Superior temporal gyrus (tissue), 1 donor: Measurements from ENCODE around the gene PPT2.
"Not testable (repeated sequence)": the region's sequence is repeated elsewhere in the genome, so short reads cannot be mapped to it uniquely, and the experiment has no call there.

Experiments
- DNase-seq: peaks from one replicate; pipeline ENCODE4 v3.0.0-alpha.2; 2016; ENCODE audit errors: extremely low spot score

The PPT2 gene

DNA sequence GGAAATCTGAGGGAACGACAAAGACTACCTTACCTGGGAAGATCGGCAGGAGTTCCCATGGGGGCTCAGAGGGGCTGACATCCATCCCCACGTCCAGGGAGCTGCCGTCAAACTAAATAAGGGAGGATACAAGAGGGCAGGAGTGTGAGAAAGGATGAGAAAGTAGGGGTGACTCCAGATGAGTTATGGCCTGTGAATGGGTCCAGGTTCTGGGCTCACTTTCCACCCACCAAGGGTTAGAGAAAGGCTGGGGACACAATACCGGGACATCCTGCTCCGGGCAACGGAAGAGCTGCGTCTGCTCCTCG is 26.6 kb upstream of the PPT2 start:
- no peak for DNase-seq

GRCh38 chr6:32127717-32128592 is 26.0 kb upstream of the PPT2 start, which contains the start of gene ATF6B:
Gene ATF6B, minus strand, starts transcription at chr6:32128246. Its CDS starts 39 bp downstream, at chr6:32128207.
- DNase-seq, result peak; percentile 100

DNA sequence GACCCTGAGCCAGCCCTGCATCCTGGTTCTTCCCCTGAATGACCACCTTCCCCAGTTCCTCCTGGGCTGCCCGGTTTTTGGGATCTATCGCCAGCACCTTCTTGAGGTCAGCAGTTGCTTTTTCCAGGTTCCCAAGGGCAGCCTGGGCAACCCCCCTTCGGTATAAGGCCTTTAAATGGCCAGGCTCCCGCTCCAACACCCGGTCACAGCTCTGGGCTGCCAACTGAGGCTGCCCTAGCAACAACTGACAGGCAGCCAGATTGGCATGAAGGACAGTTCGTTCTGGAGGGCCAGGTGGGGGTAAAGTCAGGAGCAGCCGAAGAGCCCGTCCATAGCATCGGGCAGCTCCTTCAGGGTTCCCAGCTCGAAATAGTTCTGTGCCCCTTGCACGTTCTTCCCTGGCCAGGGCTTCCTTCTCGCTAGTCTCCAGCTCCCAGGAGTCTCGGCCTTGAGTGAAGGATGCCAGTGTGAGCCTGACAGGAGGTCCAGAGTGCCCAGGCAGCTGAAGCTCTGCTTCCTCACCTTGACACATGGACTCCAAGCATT is 25.1 kb upstream of the PPT2 start:
- DNase-seq, result no peak

DNA sequence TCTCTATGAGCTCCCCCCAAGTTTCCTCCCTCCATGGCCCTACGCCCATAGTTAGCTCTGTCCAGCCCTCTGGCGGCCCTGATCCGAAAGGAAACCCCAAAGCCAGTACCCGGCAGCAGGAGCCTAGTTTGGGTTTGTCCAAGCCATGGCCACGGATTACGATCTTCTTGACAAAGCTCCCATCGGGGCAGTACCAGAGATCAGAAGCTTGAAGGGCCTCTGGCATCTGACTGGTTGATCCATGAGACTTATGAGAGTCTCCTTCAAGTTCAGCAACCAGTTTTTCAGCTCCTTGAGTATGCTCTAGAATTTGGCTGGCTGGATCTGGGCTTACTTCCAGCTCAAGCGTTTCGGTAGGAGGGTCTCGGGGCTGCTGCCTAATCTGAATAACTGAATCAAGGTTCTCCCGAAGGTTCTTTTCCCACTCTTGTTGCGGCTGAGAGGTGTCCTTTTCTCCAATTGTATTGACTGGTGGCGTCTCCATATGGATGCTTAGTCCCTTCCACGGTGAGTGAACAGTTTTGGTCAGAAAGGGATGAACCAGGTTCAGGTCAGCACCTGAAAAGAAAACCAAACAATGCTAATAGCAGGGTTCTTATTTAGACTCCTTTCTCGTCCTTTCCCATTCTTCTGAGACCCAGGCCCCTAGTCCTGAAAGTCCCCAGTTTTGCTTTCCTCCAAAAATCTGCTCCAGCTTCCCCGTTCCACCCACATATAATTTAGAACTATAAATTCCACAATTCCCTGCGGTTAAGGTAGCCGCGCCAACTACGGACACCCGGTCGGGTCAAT is 24.4 kb upstream of the PPT2 start:
- DNase-seq, result peak; percentile 89

- no peak for DNase-seq
These were observed 22.4 kb upstream of the PPT2 start for GRCh38 chr6:32131439-32131948.

DNA sequence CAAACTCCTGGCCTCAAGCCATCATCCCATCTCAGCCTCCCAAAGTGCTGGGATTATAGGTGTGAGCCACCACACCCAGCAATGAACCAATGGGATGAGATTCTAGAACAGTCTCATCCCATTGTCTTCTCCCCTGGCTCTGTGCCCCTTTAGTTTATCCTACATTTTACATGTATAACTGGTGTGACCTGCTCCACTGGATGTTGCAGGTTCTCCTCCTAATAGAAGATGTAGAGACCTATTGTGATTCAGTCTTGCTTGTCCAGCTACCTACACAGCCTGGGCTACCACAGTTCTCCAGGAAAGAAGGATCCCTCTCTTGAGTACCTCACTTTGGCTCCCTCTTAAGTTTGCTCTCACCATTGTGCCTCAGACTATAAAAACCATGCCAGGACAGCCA is 21.8 kb upstream of the PPT2 start:
- no peak for DNase-seq

- DNase-seq, result no peak
These were observed 20.2 kb upstream of the PPT2 start for GRCh38 chr6:32133786-32134185.

DNA sequence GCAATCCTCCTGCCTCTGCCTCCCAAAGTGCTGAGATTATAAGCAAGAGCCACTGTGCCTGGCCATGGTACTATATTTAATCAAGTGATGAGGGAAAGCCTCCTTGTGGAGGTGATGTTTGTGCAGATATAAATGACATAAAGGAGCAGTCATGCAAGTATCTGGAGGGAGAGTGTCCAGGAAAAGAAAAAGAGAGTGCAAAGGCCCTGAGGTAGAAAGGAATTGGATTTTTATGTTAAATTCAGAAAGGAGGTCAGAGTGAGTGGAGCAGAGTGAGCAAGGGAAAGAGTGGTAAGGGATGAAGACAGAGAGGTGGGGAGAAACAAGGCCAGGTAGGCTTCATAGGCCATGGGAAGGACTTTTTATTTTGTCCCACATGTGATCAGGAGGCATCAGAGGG is 16.5 kb upstream of the PPT2 start:
- DNase-seq, result no peak

DNA sequence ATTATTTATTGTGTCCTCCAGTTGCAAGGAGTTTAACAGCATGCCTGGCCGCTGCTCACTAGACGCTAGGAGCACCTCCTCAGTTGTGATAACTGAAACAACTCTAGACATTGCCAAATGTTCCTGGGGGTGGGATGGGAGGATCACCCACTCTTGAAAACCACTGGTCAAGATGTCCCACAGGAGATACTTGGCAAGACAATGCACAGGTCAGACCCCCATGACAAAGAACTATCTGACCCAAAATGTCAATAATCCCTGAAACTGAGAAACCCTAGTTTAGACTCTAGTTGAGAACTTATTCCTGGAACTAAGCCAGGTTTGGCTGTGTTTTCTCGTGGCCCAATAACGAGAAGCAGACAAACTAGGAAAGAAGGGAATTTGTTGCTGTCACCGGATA is 14.4 kb upstream of the PPT2 start:
- no peak for DNase-seq

- no peak for DNase-seq
These were observed 13.4 kb upstream of the PPT2 start for GRCh38 chr6:32140420-32141046.

GRCh38 chr6:32144238-32144637 is 9.7 kb upstream of the PPT2 start:
- not testable (repeated sequence) for DNase-seq

- no peak for DNase-seq
These were observed 7.7 kb upstream of the PPT2 start for GRCh38 chr6:32146287-32146686.

DNA sequence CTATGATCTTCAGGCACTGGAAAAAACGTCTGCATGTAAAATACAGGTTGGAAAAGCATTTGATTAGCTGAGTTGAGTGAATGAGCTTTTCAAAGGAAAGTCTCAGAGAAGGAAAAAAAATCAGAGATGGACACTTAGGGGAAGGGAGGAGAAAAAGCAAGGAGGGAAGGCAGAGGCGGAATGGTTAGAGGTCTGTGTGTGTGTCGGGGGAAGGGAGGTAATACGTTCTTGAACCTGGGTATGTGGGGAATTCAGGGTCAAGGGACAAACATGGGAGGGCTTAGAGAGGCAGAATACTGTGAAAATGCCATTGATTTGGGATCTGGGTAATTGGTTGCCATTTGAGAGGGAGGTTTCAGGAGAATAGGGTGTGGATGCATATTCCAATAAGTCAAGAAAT is 7.3 kb upstream of the PPT2 start:
- no peak for DNase-seq

- DNase-seq, result no peak
These were observed 6.4 kb upstream of the PPT2 start for GRCh38 chr6:32147401-32148132.

GRCh38 chr6:32148289-32149091 is 5.5 kb upstream of the PPT2 start:
- no peak for DNase-seq

GRCh38 chr6:32149092-32149755 is 4.7 kb upstream of the PPT2 start:
- no peak for DNase-seq

- no peak for DNase-seq
These were observed 3.7 kb upstream of the PPT2 start for GRCh38 chr6:32149932-32150870.

- DNase-seq, result peak; percentile 44
These were observed 2.6 kb upstream of the PPT2 start for GRCh38 chr6:32151181-32151862.
